PC-3 (cell line): ENCODE measurements around the gene CD276.
"Not testable (repeated sequence)": the region's sequence is repeated elsewhere in the genome, so short reads cannot be mapped to it uniquely, and the experiment has no call there.

ENCODE experiments used
- EZH2 ChIP-seq: fragments of 300-600 bp; sonication (generic); IDR thresholded peaks from one replicate; pipeline ENCODE4 v1.6.1; 2017; ENCODE audit warnings: antibody characterized with exemption, mild to moderate bottlenecking, low read length; ENCODE audit not compliant: unreplicated experiment
- TF ChIP-seq, protein P1 (sequence below): fragments of 300-600 bp; sonication (generic); conservative IDR thresholded peaks from 2 replicates; pipeline ENCODE4 v1.5.1; 2017; ENCODE audit warnings: antibody characterized with exemption, low read depth, mild to moderate bottlenecking, low read length

DNA sequence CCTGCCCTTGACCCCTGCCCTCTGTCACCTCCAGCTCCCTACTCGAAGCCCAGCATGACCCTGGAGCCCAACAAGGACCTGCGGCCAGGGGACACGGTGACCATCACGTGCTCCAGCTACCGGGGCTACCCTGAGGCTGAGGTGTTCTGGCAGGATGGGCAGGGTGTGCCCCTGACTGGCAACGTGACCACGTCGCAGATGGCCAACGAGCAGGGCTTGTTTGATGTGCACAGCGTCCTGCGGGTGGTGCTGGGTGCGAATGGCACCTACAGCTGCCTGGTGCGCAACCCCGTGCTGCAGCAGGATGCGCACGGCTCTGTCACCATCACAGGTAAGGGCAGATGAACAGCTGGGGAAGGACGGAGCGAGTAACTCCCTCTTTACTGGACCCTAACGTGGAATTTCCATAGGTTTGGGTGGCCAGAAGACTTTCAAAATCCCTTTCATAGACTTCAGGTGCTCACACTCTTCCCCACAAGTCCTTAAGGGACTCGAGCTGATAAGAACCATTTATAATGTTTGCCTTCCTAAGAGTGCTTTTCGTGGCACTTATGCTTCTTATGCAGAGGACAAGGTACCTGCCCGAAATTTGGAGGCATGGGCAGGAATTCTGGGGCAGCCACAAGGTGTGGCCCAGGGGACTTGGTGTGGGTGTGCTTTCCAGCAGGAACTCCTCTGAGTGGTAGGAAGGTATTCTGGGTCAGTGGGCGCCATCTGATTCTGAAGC lies 20.1 kb downstream of the CD276 start:
- TF ChIP-seq, protein P1, sequence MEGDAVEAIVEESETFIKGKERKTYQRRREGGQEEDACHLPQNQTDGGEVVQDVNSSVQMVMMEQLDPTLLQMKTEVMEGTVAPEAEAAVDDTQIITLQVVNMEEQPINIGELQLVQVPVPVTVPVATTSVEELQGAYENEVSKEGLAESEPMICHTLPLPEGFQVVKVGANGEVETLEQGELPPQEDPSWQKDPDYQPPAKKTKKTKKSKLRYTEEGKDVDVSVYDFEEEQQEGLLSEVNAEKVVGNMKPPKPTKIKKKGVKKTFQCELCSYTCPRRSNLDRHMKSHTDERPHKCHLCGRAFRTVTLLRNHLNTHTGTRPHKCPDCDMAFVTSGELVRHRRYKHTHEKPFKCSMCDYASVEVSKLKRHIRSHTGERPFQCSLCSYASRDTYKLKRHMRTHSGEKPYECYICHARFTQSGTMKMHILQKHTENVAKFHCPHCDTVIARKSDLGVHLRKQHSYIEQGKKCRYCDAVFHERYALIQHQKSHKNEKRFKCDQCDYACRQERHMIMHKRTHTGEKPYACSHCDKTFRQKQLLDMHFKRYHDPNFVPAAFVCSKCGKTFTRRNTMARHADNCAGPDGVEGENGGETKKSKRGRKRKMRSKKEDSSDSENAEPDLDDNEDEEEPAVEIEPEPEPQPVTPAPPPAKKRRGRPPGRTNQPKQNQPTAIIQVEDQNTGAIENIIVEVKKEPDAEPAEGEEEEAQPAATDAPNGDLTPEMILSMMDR = not testable (repeated sequence)
- not testable (repeated sequence) for TF ChIP-seq EZH2
